Measurements from ENCODE around the gene UPK1B.

DNA sequence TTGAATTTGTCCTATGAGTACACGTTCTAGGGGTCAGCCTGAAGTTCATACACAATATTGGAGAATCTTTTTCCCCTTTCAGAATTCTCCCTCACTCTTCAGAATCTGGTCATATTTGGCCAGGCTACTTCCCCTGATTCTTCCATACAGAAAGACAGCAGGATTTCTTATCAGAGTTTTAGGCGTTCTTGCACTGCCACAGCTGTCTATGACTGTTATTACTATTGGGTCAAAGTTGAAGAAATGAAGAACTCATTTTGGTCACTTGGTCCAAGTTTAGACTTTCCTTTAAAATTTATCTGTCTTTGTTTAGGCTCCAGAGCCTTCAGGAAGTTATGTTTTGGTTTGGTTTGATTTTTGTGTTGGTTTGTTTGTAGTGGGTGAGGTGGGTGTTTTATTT, 15.4 kb upstream of the UPK1B start:
- TF ChIP-seq, protein P1, sequence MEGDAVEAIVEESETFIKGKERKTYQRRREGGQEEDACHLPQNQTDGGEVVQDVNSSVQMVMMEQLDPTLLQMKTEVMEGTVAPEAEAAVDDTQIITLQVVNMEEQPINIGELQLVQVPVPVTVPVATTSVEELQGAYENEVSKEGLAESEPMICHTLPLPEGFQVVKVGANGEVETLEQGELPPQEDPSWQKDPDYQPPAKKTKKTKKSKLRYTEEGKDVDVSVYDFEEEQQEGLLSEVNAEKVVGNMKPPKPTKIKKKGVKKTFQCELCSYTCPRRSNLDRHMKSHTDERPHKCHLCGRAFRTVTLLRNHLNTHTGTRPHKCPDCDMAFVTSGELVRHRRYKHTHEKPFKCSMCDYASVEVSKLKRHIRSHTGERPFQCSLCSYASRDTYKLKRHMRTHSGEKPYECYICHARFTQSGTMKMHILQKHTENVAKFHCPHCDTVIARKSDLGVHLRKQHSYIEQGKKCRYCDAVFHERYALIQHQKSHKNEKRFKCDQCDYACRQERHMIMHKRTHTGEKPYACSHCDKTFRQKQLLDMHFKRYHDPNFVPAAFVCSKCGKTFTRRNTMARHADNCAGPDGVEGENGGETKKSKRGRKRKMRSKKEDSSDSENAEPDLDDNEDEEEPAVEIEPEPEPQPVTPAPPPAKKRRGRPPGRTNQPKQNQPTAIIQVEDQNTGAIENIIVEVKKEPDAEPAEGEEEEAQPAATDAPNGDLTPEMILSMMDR (IDR thresholded peaks at IDR 0.05; ENCODE audit: low read depth, low read length, missing input control), result no peak
- TF ChIP-seq HNF4A (conservative IDR thresholded peaks at IDR 0.05) (no peak), EGR1 (IDR thresholded peaks at IDR 0.05; ENCODE audit: low read depth in 2 of 2) (no peak), YY1 (IDR thresholded peaks at IDR 0.05) (no peak), TAF1 (conservative IDR thresholded peaks at IDR 0.05) (no peak), RXRA (IDR thresholded peaks at IDR 0.05) (no peak), GABPA (IDR thresholded peaks at IDR 0.05 in 1 of 2, conservative IDR thresholded peaks at IDR 0.05 in 1 of 2) (no peak), ZBTB33 (IDR thresholded peaks at IDR 0.05) (no peak)
- TF ChIP-seq, protein P2, sequence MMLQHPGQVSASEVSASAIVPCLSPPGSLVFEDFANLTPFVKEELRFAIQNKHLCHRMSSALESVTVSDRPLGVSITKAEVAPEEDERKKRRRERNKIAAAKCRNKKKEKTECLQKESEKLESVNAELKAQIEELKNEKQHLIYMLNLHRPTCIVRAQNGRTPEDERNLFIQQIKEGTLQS (IDR thresholded peaks at IDR 0.05), result no peak
- TF ChIP-seq, protein P3, sequence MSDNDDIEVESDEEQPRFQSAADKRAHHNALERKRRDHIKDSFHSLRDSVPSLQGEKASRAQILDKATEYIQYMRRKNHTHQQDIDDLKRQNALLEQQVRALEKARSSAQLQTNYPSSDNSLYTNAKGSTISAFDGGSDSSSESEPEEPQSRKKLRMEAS (IDR thresholded peaks at IDR 0.05), result no peak
